DND-41 (cell line): ENCODE measurements around the gene FAM174C.

Experiments
- ATAC-seq: fragments of 200-7000 bp; cut with Tn5 transposase; 3 replicates; pipeline ENCODE4 v1.9.1; 2021; ENCODE audit warnings: low read depth; ENCODE audit not compliant: insufficient read depth
- DNase-seq: peaks from one replicate; pipeline ENCODE4 v3.0.0-alpha.2; 2020
- H2AFZ ChIP-seq: 2 replicates; pipeline ENCODE4 v1.6.0; 2012; ENCODE audit warnings: low read depth, low read length
- H3K27ac ChIP-seq: 2 replicates; pipeline ENCODE4 v1.5.1; 2012; ENCODE audit warnings: low read length, inconsistent platforms
- H3K27me3 ChIP-seq: fragments of 200-600 bp; sonication (generic); 2 replicates; pipeline ENCODE4 v1.6.0; 2012; ENCODE audit warnings: low read length, mild to moderate bottlenecking, inconsistent platforms; ENCODE audit not compliant: insufficient read depth, poor library complexity
- H3K36me3 ChIP-seq: 2 replicates; pipeline ENCODE4 v1.5.1; 2012; ENCODE audit warnings: low read length, inconsistent platforms; ENCODE audit not compliant: insufficient read depth
- H3K4me1 ChIP-seq: 2 replicates; pipeline ENCODE4 v1.5.1; 2012; ENCODE audit warnings: mild to moderate bottlenecking, low read length; ENCODE audit not compliant: insufficient read depth
- H3K4me2 ChIP-seq: 2 replicates; pipeline ENCODE4 v1.6.0; 2012; ENCODE audit warnings: mild to moderate bottlenecking, moderate library complexity, low read length, inconsistent platforms; ENCODE audit not compliant: insufficient read depth
- H3K4me3 ChIP-seq, 2 experiments: fragments of 200-600 bp in 1 of 2; shearing (Covaris generic) in 1 of 2; 2 replicates each; pipeline ENCODE4 v1.5.1; 2012 to 2016; ENCODE audit warnings: inconsistent platforms in 2 of 2, low read length in 2 of 2, mild to moderate bottlenecking in 2 of 2, low read depth in 1 of 2, moderate library complexity in 1 of 2
- H3K79me2 ChIP-seq: 2 replicates; pipeline ENCODE4 v1.6.0; 2012; ENCODE audit warnings: low read length, inconsistent platforms; ENCODE audit not compliant: insufficient read depth
- H3K9ac ChIP-seq: 2 replicates; pipeline ENCODE4 v1.6.0; 2012; ENCODE audit warnings: low read depth, mild to moderate bottlenecking, inconsistent platforms, low read length, moderate library complexity
- H3K9me3 ChIP-seq: 2 replicates; pipeline ENCODE4 v1.5.1; 2012; ENCODE audit warnings: low read length, moderate library complexity, mild to moderate bottlenecking, inconsistent platforms; ENCODE audit not compliant: insufficient read depth, severe bottlenecking
- H4K20me1 ChIP-seq: 2 replicates; pipeline ENCODE4 v1.6.0; 2012; ENCODE audit warnings: low read length; ENCODE audit not compliant: insufficient read depth
- CTCF ChIP-seq: IDR thresholded peaks from 2 replicates; pipeline ENCODE4 v1.5.1; 2012; ENCODE audit warnings: borderline replicate concordance, low read length, moderate library complexity, mild to moderate bottlenecking; ENCODE audit not compliant: poor library complexity, severe bottlenecking; ENCODE audit errors: extremely low read depth
- EZH2 ChIP-seq: IDR thresholded peaks from 3 replicates; pipeline ENCODE4 v1.6.1; 2012; ENCODE audit warnings: borderline replicate concordance, low read depth, mild to moderate bottlenecking, moderate library complexity, low read length, inconsistent platforms; ENCODE audit not compliant: severe bottlenecking

Gene FAM174C

GRCh38 chr19:1260749-1261537 lies 14.4 kb upstream of the FAM174C start:
- no peak for TF ChIP-seq EZH2
- TF ChIP-seq CTCF = no peak
- Histone ChIP-seq H2AFZ (peak overlapping the region; percentile 74), H3K9ac (peak overlapping the region; percentile 78), H3K27me3 (no peaks in the 10 kb centered on the region), H3K4me2 (peak overlapping the region; percentile 92), H3K79me2 (peaks cover 6% of the 10 kb centered on the region), H3K36me3 (peaks cover 23% of the 10 kb centered on the region), H3K4me3 (peak overlapping the region; percentile 47 to 71; a peak in 3 of 4 replicates), H4K20me1 (peaks cover 8% of the 10 kb centered on the region), H3K9me3 (no peaks in the 10 kb centered on the region), H3K27ac (peak overlapping the region; percentile 87), H3K4me1 (peaks cover 56% of the 10 kb centered on the region)
- ATAC-seq (peak; percentile 85), DNase-seq (peak; percentile 98)

- peaks cover 5% of the 10 kb centered on the region for H3K79me2 ChIP-seq
- peaks cover 58% of the 10 kb centered on the region for H3K4me1 ChIP-seq
- peak overlapping the region; percentile 87 for H3K27ac ChIP-seq
- H3K9ac ChIP-seq = peak overlapping the region; percentile 78
- H3K27me3 ChIP-seq = no peaks in the 10 kb centered on the region
- peak overlapping the region; percentile 47 to 71; a peak in 3 of 4 replicates for H3K4me3 ChIP-seq
- H3K9me3 ChIP-seq = no peaks in the 10 kb centered on the region
- peaks cover 20% of the 10 kb centered on the region for H3K36me3 ChIP-seq
- H3K4me2 ChIP-seq = peak overlapping the region; percentile 92
- peaks cover 7% of the 10 kb centered on the region; the same call in 1 of the 2 replicates for H4K20me1 ChIP-seq
- H2AFZ ChIP-seq = no peak overlapping the region
- TF ChIP-seq CTCF = peak; percentile 43
- no peak for TF ChIP-seq EZH2
- DNase-seq (no peak), ATAC-seq (no peak)
Measured at GRCh38 chr19:1261538-1261797, 13.9 kb upstream of the FAM174C start.

DNA sequence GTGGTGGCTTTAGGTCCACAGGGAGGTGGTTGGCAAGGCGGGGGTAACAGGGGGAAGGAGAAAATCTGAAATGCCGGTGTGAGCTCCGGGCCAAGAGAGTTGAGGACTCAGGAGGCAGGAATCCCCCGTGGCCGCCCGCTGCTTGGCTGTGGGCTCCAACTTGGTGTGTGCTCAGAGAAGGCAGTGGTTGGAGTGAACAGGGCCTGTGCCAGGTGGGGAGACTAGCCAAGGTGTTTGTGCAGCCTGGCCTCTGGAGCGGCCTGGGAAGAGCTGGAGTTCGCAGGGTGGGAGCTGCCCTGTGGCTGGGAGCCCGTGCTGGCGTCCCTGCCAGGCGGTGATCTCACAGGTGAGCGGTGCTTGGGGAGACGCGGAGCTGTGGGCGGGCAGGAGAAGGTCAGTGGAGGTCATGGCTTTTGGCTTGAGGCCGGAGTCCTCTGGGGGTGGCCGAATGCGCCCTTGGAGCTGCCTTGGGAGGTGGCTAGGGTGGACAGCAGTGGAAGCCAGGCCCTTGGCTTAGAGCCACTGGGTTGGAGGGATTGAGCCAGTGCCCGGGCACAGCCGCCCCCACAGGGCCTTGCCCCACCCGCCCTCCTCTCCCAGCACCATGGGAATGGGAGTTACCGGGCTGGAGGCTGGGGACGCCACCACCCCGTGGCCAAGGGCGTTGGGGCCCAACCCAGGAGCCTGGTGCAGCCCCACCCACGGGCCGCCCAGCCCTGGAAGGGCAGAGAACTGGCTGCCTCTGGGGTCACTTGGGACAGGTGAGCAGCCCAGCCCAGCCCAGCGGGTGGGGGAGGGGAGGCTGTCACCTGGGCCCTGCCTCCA lies 13.3 kb upstream of the FAM174C start:
- no peak for DNase-seq
- H3K36me3 ChIP-seq = peaks cover 14% of the 10 kb centered on the region
- peak overlapping the region; percentile 92 for H3K4me2 ChIP-seq
- H4K20me1 ChIP-seq = peaks cover 1% of the 10 kb centered on the region; the same call in 1 of the 2 replicates
- H3K79me2 ChIP-seq = peaks cover 2% of the 10 kb centered on the region; the same call in 1 of the 2 replicates
- peak overlapping the region; percentile 78 for H3K9ac ChIP-seq
- peaks cover 58% of the 10 kb centered on the region for H3K4me1 ChIP-seq
- H2AFZ ChIP-seq = no peak overlapping the region
- H3K9me3 ChIP-seq = no peaks in the 10 kb centered on the region
- no peak for ATAC-seq
- TF ChIP-seq EZH2 (no peak), CTCF (no peak)
- H3K27ac ChIP-seq = peak overlapping the region; percentile 87
- peaks cover 3% of the 10 kb centered on the region for H3K27me3 ChIP-seq
- peak overlapping the region in 1 of 2 experiments; percentile 71; a peak in 3 of 4 replicates for H3K4me3 ChIP-seq
